H9 (cell line): ENCODE measurements around the gene MAGED1. TPM values are rescaled to one million over a fixed set of nuclear protein-coding genes. Genes with fewer than 3 reads are reported as not detected.
"Not testable (repeated sequence)": the region's sequence is repeated elsewhere in the genome, so short reads cannot be mapped to it uniquely, and the experiment has no call there.

ENCODE experiments used
- DNase-seq: peaks from one replicate; pipeline ENCODE4 v3.0.0-alpha.2; 2017
- H2AFZ ChIP-seq: one replicate; pipeline ENCODE4 v1.6.1; 2013; ENCODE audit warnings: mild to moderate bottlenecking, low read length, control low read depth, moderate library complexity
- H2AK5ac ChIP-seq: 2 replicates; pipeline ENCODE4 v1.6.1; 2013; ENCODE audit warnings: low read length, control low read depth, mixed read lengths; ENCODE audit not compliant: insufficient read length
- H2BK120ac ChIP-seq: one replicate; pipeline ENCODE4 v1.6.1; 2013; ENCODE audit warnings: low read depth, mild to moderate bottlenecking, low read length, control low read depth, inconsistent platforms; ENCODE audit not compliant: poor library complexity, severe bottlenecking
- H2BK12ac ChIP-seq: 2 replicates; pipeline ENCODE4 v1.6.1; 2013; ENCODE audit warnings: low read length, control low read depth, mixed read lengths, low read depth; ENCODE audit not compliant: insufficient read length
- H2BK15ac ChIP-seq: 2 replicates; pipeline ENCODE4 v1.6.1; 2013; ENCODE audit warnings: low read depth, low read length, control low read depth
- H2BK20ac ChIP-seq: one replicate; pipeline ENCODE4 v1.6.1; 2013; ENCODE audit warnings: low read depth, mild to moderate bottlenecking, low read length, control low read depth, inconsistent platforms; ENCODE audit not compliant: poor library complexity, severe bottlenecking
- H2BK5ac ChIP-seq: 2 replicates; pipeline ENCODE4 v1.6.1; 2013; ENCODE audit warnings: low read length, control low read depth, mixed read lengths; ENCODE audit not compliant: insufficient read length
- H3K14ac ChIP-seq: 2 replicates; pipeline ENCODE4 v1.6.1; 2013; ENCODE audit warnings: low read length, control low read depth; ENCODE audit not compliant: insufficient read depth
- H3K18ac ChIP-seq: 2 replicates; pipeline ENCODE4 v1.6.1; 2013; ENCODE audit warnings: low read depth, mild to moderate bottlenecking, mixed read lengths, low read length, control low read depth; ENCODE audit not compliant: insufficient read length
- H3K23ac ChIP-seq: 2 replicates; pipeline ENCODE4 v1.6.1; 2013; ENCODE audit warnings: low read length, control low read depth, mixed read lengths, low read depth; ENCODE audit not compliant: insufficient read length
- H3K23me2 ChIP-seq: 2 replicates; pipeline ENCODE4 v1.6.1; 2013; ENCODE audit warnings: low read depth, mild to moderate bottlenecking, mixed read lengths, low read length, control low read depth; ENCODE audit not compliant: insufficient read length, poor library complexity, severe bottlenecking
- H3K27ac ChIP-seq: 2 replicates; pipeline ENCODE4 v1.5.1; 2013; ENCODE audit warnings: low read length, control low read depth, mixed read lengths, low read depth; ENCODE audit not compliant: insufficient read length
- H3K27me3 ChIP-seq: 2 replicates; pipeline ENCODE4 v1.6.1; 2013; ENCODE audit warnings: low read length, control low read depth, inconsistent platforms; ENCODE audit not compliant: insufficient read depth
- H3K4ac ChIP-seq: 2 replicates; pipeline ENCODE4 v1.6.1; 2013; ENCODE audit warnings: low read depth, mild to moderate bottlenecking, control low read depth, inconsistent platforms, low read length, moderate library complexity
- H3K4me1 ChIP-seq: 2 replicates; pipeline ENCODE4 v1.6.1; 2013; ENCODE audit warnings: low read length, control low read depth, inconsistent platforms; ENCODE audit not compliant: insufficient read depth
- H3K4me2 ChIP-seq: 2 replicates; pipeline ENCODE4 v1.6.1; 2013; ENCODE audit warnings: low read length, control low read depth, mixed read lengths; ENCODE audit not compliant: insufficient read length, insufficient read depth
- H3K56ac ChIP-seq: 2 replicates; pipeline ENCODE4 v1.6.1; 2013; ENCODE audit warnings: low read depth, mild to moderate bottlenecking, mixed read lengths, low read length, control low read depth; ENCODE audit not compliant: insufficient read length
- H3K79me1 ChIP-seq: 2 replicates; pipeline ENCODE4 v1.6.1; 2013; ENCODE audit warnings: low read depth, mild to moderate bottlenecking, moderate library complexity, low read length, control low read depth, inconsistent platforms; ENCODE audit not compliant: insufficient read depth, poor library complexity, severe bottlenecking
- H3K79me2 ChIP-seq: 2 replicates; pipeline ENCODE4 v1.6.1; 2013; ENCODE audit warnings: low read length, control low read depth, inconsistent platforms; ENCODE audit not compliant: insufficient read depth
- H3K9ac ChIP-seq: 2 replicates; pipeline ENCODE4 v1.6.1; 2013; ENCODE audit warnings: low read length, control low read depth, mixed read lengths; ENCODE audit not compliant: insufficient read length; ENCODE audit errors: extremely low read depth
- H3K9me3 ChIP-seq: one replicate; pipeline ENCODE4 v1.6.1; 2013; ENCODE audit warnings: low read depth, low read length, inconsistent platforms; ENCODE audit not compliant: control insufficient read depth
- H3T11ph ChIP-seq: one replicate; pipeline ENCODE4 v1.6.1; 2013; ENCODE audit warnings: mild to moderate bottlenecking, low read length, control low read depth, inconsistent platforms
- H4K20me1 ChIP-seq: one replicate; pipeline ENCODE4 v1.6.1; 2013; ENCODE audit not compliant: control insufficient read depth, insufficient read length, insufficient read depth
- H4K5ac ChIP-seq: 2 replicates; pipeline ENCODE4 v1.6.1; 2013; ENCODE audit warnings: low read depth, mild to moderate bottlenecking, mixed read lengths, low read length, control low read depth; ENCODE audit not compliant: insufficient read length
- H4K8ac ChIP-seq: replicated peaks from 2 replicates; pipeline ENCODE4 v1.6.1; 2013; ENCODE audit warnings: low read length, control low read depth, mixed read lengths, low read depth; ENCODE audit not compliant: insufficient read length
- H4K91ac ChIP-seq: 2 replicates; pipeline ENCODE4 v1.6.1; 2013; ENCODE audit warnings: low read depth, mild to moderate bottlenecking, moderate library complexity, mixed read lengths, low read length, control low read depth; ENCODE audit not compliant: insufficient read length
- H3K27ac Mint-ChIP-seq, 3 experiments: 2 replicates in 2 of 3; 3 replicates in 1 of 3; pipeline ENCODE4 v1.8.0; 2020 to 2021; ENCODE audit warnings: mixed read lengths in 3 of 3, mild to moderate bottlenecking in 1 of 3, moderate library complexity in 1 of 3
- H3K27me3 Mint-ChIP-seq: 2 replicates; pipeline ENCODE4 v1.8.0; 2021; ENCODE audit warnings: low read depth, mild to moderate bottlenecking, moderate library complexity, mixed read lengths
- H3K36me3 Mint-ChIP-seq, 3 experiments: 2 replicates in 2 of 3; 3 replicates in 1 of 3; pipeline ENCODE4 v1.8.0; 2020 to 2021; ENCODE audit warnings: low read depth in 3 of 3, mixed read lengths in 3 of 3; ENCODE audit not compliant: insufficient read depth in 1 of 3
- H3K4me1 Mint-ChIP-seq, 2 experiments: 2 replicates each; pipeline ENCODE4 v1.8.0; 2020; ENCODE audit warnings: mixed read lengths in 2 of 2
- H3K4me3 Mint-ChIP-seq, 2 experiments: 2 replicates in 1 of 2; 3 replicates in 1 of 2; pipeline ENCODE4 v1.8.0; 2020 to 2021; ENCODE audit warnings: mild to moderate bottlenecking in 2 of 2, mixed read lengths in 2 of 2, moderate library complexity in 1 of 2
- H3K9me3 Mint-ChIP-seq, 2 experiments: 2 replicates in 1 of 2; 3 replicates in 1 of 2; pipeline ENCODE4 v1.8.0; 2020; ENCODE audit warnings: mild to moderate bottlenecking in 2 of 2, mixed read lengths in 2 of 2, moderate library complexity in 1 of 2
- WGBS: extraction: QIAGEN DNeasy Blood & Tissue Kit; methylation state at CpG from one replicate; pipeline ENCODE4 v1.1.7; 2013; ENCODE audit warnings: missing lambda C conversion rate, low lambda C conversion rate, mixed read lengths; ENCODE audit not compliant: insufficient read length; ENCODE audit errors: extremely low coverage; 5-methylcytosine and 5-hydroxymethylcytosine counted together
- total RNA-seq: library from RNA; stranded (reverse); gene quantifications from 2 replicates; pipeline ENCODE4 v1.2.1, GENCODE V29; 2021
- TF ChIP-seq, protein P1 (sequence below): fragments of 200-600 bp; sonication (generic); conservative IDR thresholded peaks from 3 replicates; pipeline ENCODE4 v1.8.0; 2021; ENCODE audit warnings: antibody characterized with exemption, mild to moderate bottlenecking

The MAGED1 gene
- total RNA-seq, 1 experiment from 2014 or later, result 163 TPM

GRCh38 chrX:51902510-51903050 lies 9.2 kb downstream of the MAGED1 start:
- H2BK20ac ChIP-seq, result no peak overlapping the region
- Mint-ChIP-seq H3K27me3 (peaks cover 3% of the 10 kb centered on the region; the same call in 1 of the 2 replicates), H3K9me3 (peaks cover 67 to 70% of the 10 kb centered on the region in 2 experiments), H3K4me1 (no peaks in the 10 kb centered on the region), H3K4me3 (no peak overlapping the region), H3K27ac (no peak overlapping the region), H3K36me3 (peaks cover 33 to 66% (median 54%) of the 10 kb centered on the region in 3 experiments)
- no peaks in the 10 kb centered on the region for H4K20me1 ChIP-seq
- no peak overlapping the region for H2BK5ac ChIP-seq
- H3K9ac ChIP-seq, result no peak overlapping the region
- no peaks in the 10 kb centered on the region for H3K23me2 ChIP-seq
- H3K79me1 ChIP-seq, result no peaks in the 10 kb centered on the region
- no peaks in the 10 kb centered on the region for H3K27me3 ChIP-seq
- H3K56ac ChIP-seq, result no peak overlapping the region
- no peak overlapping the region for H2AK5ac ChIP-seq
- H3K18ac ChIP-seq, result no peak overlapping the region
- no peak overlapping the region for H3K4ac ChIP-seq
- no peak overlapping the region for H2BK120ac ChIP-seq
- no peak for DNase-seq
- H4K91ac ChIP-seq, result no peak overlapping the region
- H2BK12ac ChIP-seq, result no peak overlapping the region
- peaks cover 5% of the 10 kb centered on the region for H3K9me3 ChIP-seq
- no peak overlapping the region for H3T11ph ChIP-seq
- H4K5ac ChIP-seq, result no peak overlapping the region
- H3K4me1 ChIP-seq, result no peaks in the 10 kb centered on the region
- WGBS, result no CpG with 5 or more reads among the region's 5 CpGs
- H3K14ac ChIP-seq, result no peak overlapping the region
- no peak overlapping the region for H2AFZ ChIP-seq
- no peak overlapping the region for H4K8ac ChIP-seq
- no peak overlapping the region for H3K23ac ChIP-seq
- H3K27ac ChIP-seq, result no peak overlapping the region
- no peaks in the 10 kb centered on the region for H3K79me2 ChIP-seq
- TF ChIP-seq, protein P1, sequence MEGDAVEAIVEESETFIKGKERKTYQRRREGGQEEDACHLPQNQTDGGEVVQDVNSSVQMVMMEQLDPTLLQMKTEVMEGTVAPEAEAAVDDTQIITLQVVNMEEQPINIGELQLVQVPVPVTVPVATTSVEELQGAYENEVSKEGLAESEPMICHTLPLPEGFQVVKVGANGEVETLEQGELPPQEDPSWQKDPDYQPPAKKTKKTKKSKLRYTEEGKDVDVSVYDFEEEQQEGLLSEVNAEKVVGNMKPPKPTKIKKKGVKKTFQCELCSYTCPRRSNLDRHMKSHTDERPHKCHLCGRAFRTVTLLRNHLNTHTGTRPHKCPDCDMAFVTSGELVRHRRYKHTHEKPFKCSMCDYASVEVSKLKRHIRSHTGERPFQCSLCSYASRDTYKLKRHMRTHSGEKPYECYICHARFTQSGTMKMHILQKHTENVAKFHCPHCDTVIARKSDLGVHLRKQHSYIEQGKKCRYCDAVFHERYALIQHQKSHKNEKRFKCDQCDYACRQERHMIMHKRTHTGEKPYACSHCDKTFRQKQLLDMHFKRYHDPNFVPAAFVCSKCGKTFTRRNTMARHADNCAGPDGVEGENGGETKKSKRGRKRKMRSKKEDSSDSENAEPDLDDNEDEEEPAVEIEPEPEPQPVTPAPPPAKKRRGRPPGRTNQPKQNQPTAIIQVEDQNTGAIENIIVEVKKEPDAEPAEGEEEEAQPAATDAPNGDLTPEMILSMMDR, result no peak
- no peak overlapping the region for H3K4me2 ChIP-seq
- no peak overlapping the region for H2BK15ac ChIP-seq

DNA sequence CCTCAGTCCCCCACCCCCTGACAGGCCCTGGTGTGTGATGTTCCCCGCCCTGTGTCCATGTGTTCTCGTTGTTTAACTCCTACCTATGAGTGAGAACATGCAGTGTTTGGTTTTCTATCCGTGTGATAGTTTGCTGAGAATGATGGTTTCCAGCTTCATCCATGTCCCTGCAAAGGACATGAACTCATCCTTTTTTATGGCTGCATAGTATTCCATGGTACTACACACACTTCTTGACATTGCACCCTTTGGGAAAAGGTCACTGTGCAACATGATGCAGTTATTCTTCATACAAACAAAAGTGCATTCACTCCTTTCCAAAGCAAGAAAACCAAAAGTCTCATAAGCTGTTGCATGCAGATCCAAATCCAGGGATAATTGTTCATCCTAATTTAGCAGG lies 11.7 kb downstream of the MAGED1 start:
- not testable (repeated sequence) for H4K20me1 ChIP-seq

More for the DNA sequence above, 11.7 kb downstream of the MAGED1 start:
- H3K23me2 ChIP-seq, H3K79me1 ChIP-seq, H3K14ac ChIP-seq, H3K27me3 ChIP-seq, H3K9ac ChIP-seq, H3K23ac ChIP-seq, H3K4ac ChIP-seq, H2BK5ac ChIP-seq, H3K4me1 ChIP-seq, H3K27ac Mint-ChIP-seq, H3K56ac ChIP-seq, H4K91ac ChIP-seq, H2BK20ac ChIP-seq, H2BK12ac ChIP-seq, H3K9me3 ChIP-seq, H3K79me2 ChIP-seq, H3K4me3 Mint-ChIP-seq, H4K8ac ChIP-seq, H2BK15ac ChIP-seq, H2AK5ac ChIP-seq, H3K18ac ChIP-seq, H3T11ph ChIP-seq, H3K27me3 Mint-ChIP-seq, H3K4me1 Mint-ChIP-seq, H4K5ac ChIP-seq, H3K4me2 ChIP-seq, H2BK120ac ChIP-seq, H2AFZ ChIP-seq, H3K27ac ChIP-seq, DNase-seq: not testable (repeated sequence)
- Mint-ChIP-seq H3K9me3 (peaks cover 60 to 61% of the 10 kb centered on the region in 2 experiments), H3K36me3 (peaks cover 23 to 43% (median 31%) of the 10 kb centered on the region in 3 experiments)
- no CpG with 5 or more reads among the region's 3 CpGs for WGBS
